Measurements from ENCODE around the gene FASTKD3. TPM values are rescaled to one million over a fixed set of nuclear protein-coding genes. Genes with fewer than 3 reads are reported as not detected.

The FASTKD3 gene
- total RNA-seq, 1 donor from 2014 or later, result 14.7 TPM

GRCh38 chr5:7881091-7881490 is 12.3 kb upstream of the FASTKD3 start:
- no peak for DNase-seq

- DNase-seq, result no peak
These were observed 9.6 kb upstream of the FASTKD3 start for GRCh38 chr5:7878381-7878873.

GRCh38 chr5:7877851-7878250 is 9.0 kb upstream of the FASTKD3 start:
- no peak for DNase-seq

GRCh38 chr5:7876867-7877266 is 8.0 kb upstream of the FASTKD3 start:
- DNase-seq, result no peak

- DNase-seq, result no peak
These were observed 6.3 kb upstream of the FASTKD3 start for GRCh38 chr5:7875151-7875550.

- DNase-seq, result no peak
These were observed 5.8 kb upstream of the FASTKD3 start for GRCh38 chr5:7874639-7875038.

- DNase-seq, result no peak
These were observed 4.4 kb upstream of the FASTKD3 start for GRCh38 chr5:7873216-7873615.

GRCh38 chr5:7872517-7873130 is 3.8 kb upstream of the FASTKD3 start:
- no peak for DNase-seq

- no peak for DNase-seq
These were observed 2.8 kb upstream of the FASTKD3 start for GRCh38 chr5:7871653-7872052.

- peak; percentile 19 for DNase-seq
These were observed 774 bp upstream of the FASTKD3 start for GRCh38 chr5:7869474-7870136.

- no peak for DNase-seq
These were observed 431 bp downstream of the FASTKD3 start for GRCh38 chr5:7868427-7868772.

- DNase-seq, result no peak
These were observed 1.6 kb downstream of the FASTKD3 start for GRCh38 chr5:7867260-7867659.

- DNase-seq, result no peak
These were observed 2.6 kb downstream of the FASTKD3 start for GRCh38 chr5:7866196-7866595.

- DNase-seq, result no peak
These were observed 10.8 kb downstream of the FASTKD3 start for GRCh38 chr5:7857926-7858632.

- DNase-seq, result no peak
These were observed 11.5 kb downstream of the FASTKD3 start for GRCh38 chr5:7857361-7857760.

GRCh38 chr5:7856855-7857254 is 12.0 kb downstream of the FASTKD3 start:
- peak; percentile 53 for DNase-seq

- DNase-seq, result no peak
These were observed 13.2 kb downstream of the FASTKD3 start for GRCh38 chr5:7855611-7856010.

GRCh38 chr5:7852988-7853387 is 15.8 kb downstream of the FASTKD3 start:
- no peak for DNase-seq

GRCh38 chr5:7852542-7852941 is 16.3 kb downstream of the FASTKD3 start:
- no peak for DNase-seq

GRCh38 chr5:7851617-7852289 is 17.1 kb downstream of the FASTKD3 start:
- no peak for DNase-seq

GRCh38 chr5:7851240-7851592 is 17.6 kb downstream of the FASTKD3 start:
- DNase-seq, result no peak

GRCh38 chr5:7850395-7851239 is 18.2 kb downstream of the FASTKD3 start, which contains the start of gene CFAP90:
TSS of gene CFAP90 (minus strand) at chr5:7851133. CDS start at chr5:7851021, 112 bp downstream.
- DNase-seq, result peak; percentile 83

Data from tongue (tissue), 2 donors.